Thyroid gland (tissue), 4 donors: ENCODE measurements around the gene PTCHD4.

ENCODE experiments used
- CTCF ChIP-seq, 6 experiments: fragments of 200-600 bp in 3 of 6; fragments of 450-650 bp in 3 of 6; sonication (generic) in 3 of 6; IDR thresholded peaks; one replicate each; pipeline ENCODE4 v1.5.1; 2016 to 2019; ENCODE audit warnings: antibody characterized with exemption in 6 of 6, mild to moderate bottlenecking in 2 of 6, inconsistent platforms in 1 of 6, moderate library complexity in 1 of 6
- POLR2A ChIP-seq, 2 donors: fragments of 450-650 bp; IDR thresholded peaks; one replicate each; pipeline ENCODE4 v1.6.1; 2017; ENCODE audit warnings: antibody characterized with exemption in 2 of 2, mild to moderate bottlenecking in 2 of 2, moderate library complexity in 1 of 2

GRCh38 chr6:48099713-48100587, 11.0 kb downstream of the PTCHD4 start:
- no peak for TF ChIP-seq CTCF (IDR thresholded peaks at IDR 0.05)
- TF ChIP-seq POLR2A (IDR thresholded peaks at IDR 0.05), result no peak
